OCI-LY7 (cell line): Measurements from ENCODE around the gene GIGYF1. TPM values are rescaled to one million over a fixed set of nuclear protein-coding genes. Genes with fewer than 3 reads are reported as not detected.

Experiments used
- BruUV-seq: library from RNA; stranded (reverse); fragments of 400-500 nt; replicated peaks from 2 replicates; lab custom pipeline; 2021; lab: Mats Ljungman, UMichigan
- CTCF ChIA-PET: fragments of 300-600 bp; sonication (Branson Sonifier 250); formaldehyde crosslinking; loops from one replicate; lab custom pipeline; 2022; ENCODE audit warnings: antibody characterized with exemption; ENCODE audit not compliant: unreplicated experiment; lab: Charles Lee
- POLR2A ChIA-PET: fragments of 300-600 bp; sonication (Branson Sonifier 250); formaldehyde crosslinking; loops from one replicate; lab custom pipeline; 2022; ENCODE audit warnings: antibody characterized with exemption; lab: Charles Lee
- DNase-seq: peaks from one replicate; pipeline ENCODE4 v3.0.0-alpha.2; 2015; ENCODE audit warnings: low spot score
- H2AFZ ChIP-seq: fragments of 200-600 bp; sonication (generic), shearing (Covaris generic); 2 replicates; pipeline ENCODE4 v1.6.1; 2014; ENCODE audit warnings: mild to moderate bottlenecking, antibody characterized with exemption, low read length, moderate library complexity
- H3K27ac ChIP-seq: fragments of 200-600 bp; sonication (generic); 2 replicates; pipeline ENCODE4 v1.5.1; 2014; ENCODE audit warnings: mixed run types, low read depth, mild to moderate bottlenecking, moderate library complexity, low read length, inconsistent platforms; ENCODE audit not compliant: poor library complexity, severe bottlenecking
- H3K36me3 ChIP-seq: fragments of 200-600 bp; sonication (generic); 2 replicates; pipeline ENCODE4 v1.6.1; 2014; ENCODE audit warnings: mild to moderate bottlenecking, antibody characterized with exemption, low read length, moderate library complexity, mixed read lengths; ENCODE audit not compliant: insufficient read depth
- H3K4me1 ChIP-seq: fragments of 200-600 bp; sonication (generic); 2 replicates; pipeline ENCODE4 v1.5.1; 2014; ENCODE audit warnings: mild to moderate bottlenecking, low read length; ENCODE audit not compliant: insufficient read depth, poor library complexity, severe bottlenecking
- H3K4me2 ChIP-seq: fragments of 200-600 bp; sonication (generic); 2 replicates; pipeline ENCODE4 v1.6.1; 2014; ENCODE audit warnings: mild to moderate bottlenecking, low read length
- H3K4me3 ChIP-seq: fragments of 200-600 bp; sonication (generic); 2 replicates; pipeline ENCODE4 v1.5.1; 2014; ENCODE audit warnings: mild to moderate bottlenecking, low read depth, low read length; ENCODE audit not compliant: poor library complexity, severe bottlenecking
- H3K79me2 ChIP-seq: fragments of 200-600 bp; sonication (generic); 2 replicates; pipeline ENCODE4 v1.6.1; 2016; ENCODE audit warnings: low read depth, mild to moderate bottlenecking, low read length, moderate library complexity, mixed read lengths; ENCODE audit not compliant: insufficient read depth
- H3K9me2 ChIP-seq: fragments of 200-600 bp; sonication (generic); 2 replicates; pipeline ENCODE4 v1.6.1; 2016; ENCODE audit warnings: mild to moderate bottlenecking, low read length, mixed read lengths; ENCODE audit not compliant: insufficient read depth
- H3K9me3 ChIP-seq: fragments of 200-600 bp; sonication (generic); 2 replicates; pipeline ENCODE4 v1.6.1; 2014; ENCODE audit warnings: mild to moderate bottlenecking, mixed run types, low read length, mixed read lengths
- H4K20me1 ChIP-seq: fragments of 200-600 bp; sonication (generic); 2 replicates; pipeline ENCODE4 v1.6.1; 2014; ENCODE audit warnings: mild to moderate bottlenecking, antibody characterized with exemption, low read length, moderate library complexity, mixed read lengths; ENCODE audit not compliant: insufficient read depth
- CTCF ChIP-seq: fragments of 200-600 bp; sonication (generic); conservative IDR thresholded peaks from 2 replicates; pipeline ENCODE4 v1.5.1; 2014; ENCODE audit warnings: mild to moderate bottlenecking, antibody characterized with exemption, low read length, moderate library complexity, mixed read lengths
- EZH2phosphoT487 ChIP-seq: fragments of 200-600 bp; sonication (generic); IDR thresholded peaks from 2 replicates; pipeline ENCODE4 v1.6.1; 2018; ENCODE audit warnings: low read depth, borderline replicate concordance, mild to moderate bottlenecking, mixed run types, antibody characterized with exemption, low read length, moderate library complexity, mixed read lengths
- intact Hi-C: fragments of 100-400 bp; cut with micrococcal nuclease; formaldehyde crosslinking; loops from one replicate; pipeline ENCODE4 v1.10.0; 2022; ENCODE audit not compliant: unreplicated experiment
- total RNA-seq, 2 experiments: library from RNA; depleted of rRNA in 1 of 2; stranded (reverse); fragments of >200 nt in 1 of 2; shearing (Covaris generic) in 1 of 2; gene quantifications; 2 replicates each; pipeline ENCODE4 v1.2.3, GENCODE V29; 2014 to 2022

Gene GIGYF1
- total RNA-seq, 2 experiments from 2014 or later = 40.2 to 52.0 TPM

- TF ChIP-seq CTCF = no peak
- no peak for TF ChIP-seq EZH2phosphoT487
- Histone ChIP-seq H3K9me3 (no peaks in the 10 kb centered on the region), H3K79me2 (no peaks in the 10 kb centered on the region), H3K27ac (no peak overlapping the region), H3K4me3 (no peak overlapping the region), H3K4me2 (no peak overlapping the region), H3K36me3 (peaks cover 100% of the 10 kb centered on the region), H3K4me1 (no peaks in the 10 kb centered on the region), H3K9me2 (no peaks in the 10 kb centered on the region), H2AFZ (no peak overlapping the region), H4K20me1 (no peaks in the 10 kb centered on the region)
- no TSS peak for BruUV-seq
- ChIA-PET CTCF (no interaction called here), POLR2A (no interaction called here)
- no peak for DNase-seq
- intact Hi-C loops = no loop called here
Observed at GRCh38 chr7:100682228-100682741, 11.8 kb downstream of the GIGYF1 start.

- CTCF ChIA-PET = no interaction called here
- intact Hi-C loops = no loop called here
- peaks cover 100% of the 10 kb centered on the region for H3K36me3 ChIP-seq
Observed at GRCh38 chr7:100681491-100682227, 12.4 kb downstream of the GIGYF1 start.

More at GRCh38 chr7:100681491-100682227, 12.4 kb downstream of the GIGYF1 start:
- H2AFZ ChIP-seq = no peak overlapping the region
- no peaks in the 10 kb centered on the region for H3K9me3 ChIP-seq
- H3K4me2 ChIP-seq = no peak overlapping the region
- H3K4me3 ChIP-seq = no peak overlapping the region
- no peak for DNase-seq
- no peaks in the 10 kb centered on the region for H3K4me1 ChIP-seq
- no TSS peak for BruUV-seq
- POLR2A ChIA-PET = no interaction called here
- no peaks in the 10 kb centered on the region for H3K9me2 ChIP-seq
- H3K27ac ChIP-seq = no peak overlapping the region
- no peaks in the 10 kb centered on the region for H4K20me1 ChIP-seq
- no peaks in the 10 kb centered on the region for H3K79me2 ChIP-seq
- no peak for TF ChIP-seq CTCF
- no peak for TF ChIP-seq EZH2phosphoT487
